H1 (cell line): Measurements from ENCODE around the gene MTCH2.

Experiments used
- CEBPB ChIP-seq: IDR thresholded peaks from 2 replicates; pipeline ENCODE4 v1.6.1; 2012; ENCODE audit warnings: low read depth, low read length
- CHD2 ChIP-seq: IDR thresholded peaks from 2 replicates; pipeline ENCODE4 v1.6.1; 2012; ENCODE audit warnings: low read length, improper control_type of control experiment
- CTCF ChIP-seq, 3 experiments: IDR thresholded peaks; 1 replicate in 2 of 3; 2 replicates in 1 of 3; pipeline versions ENCODE4 v1.5.1 to v1.6.1; 2011; ENCODE audit warnings: low read length in 3 of 3, mild to moderate bottlenecking in 3 of 3, inconsistent platforms in 2 of 3, low read depth in 1 of 3, moderate library complexity in 1 of 3; ENCODE audit not compliant: insufficient read depth in 1 of 3; ENCODE audit errors: control extremely low read depth in 1 of 3
- E2F6 ChIP-seq: IDR thresholded peaks from 2 replicates; pipeline ENCODE4 v1.6.1; 2012; ENCODE audit warnings: inconsistent platforms
- EGR1 ChIP-seq: IDR thresholded peaks from 2 replicates; pipeline ENCODE4 v1.6.1; 2011; ENCODE audit warnings: low read depth, low read length, borderline replicate concordance
- EZH2 ChIP-seq: fragments of 200-600 bp; sonication (generic); IDR thresholded peaks from 2 replicates; pipeline ENCODE4 v1.7.1; 2012; ENCODE audit warnings: low read depth, mild to moderate bottlenecking, moderate library complexity, low read length, inconsistent platforms; ENCODE audit not compliant: severe bottlenecking
- JUN ChIP-seq: IDR thresholded peaks from 2 replicates; pipeline ENCODE4 v1.6.1; 2011; ENCODE audit warnings: low read depth, mild to moderate bottlenecking, improper control_type of control experiment, low read length
- POLR2AphosphoS5 ChIP-seq: IDR thresholded peaks from 2 replicates; pipeline ENCODE4 v1.6.1; 2011; ENCODE audit warnings: low read depth, low read length
- RAD21 ChIP-seq, 2 experiments: IDR thresholded peaks in 1 of 2; conservative IDR thresholded peaks in 1 of 2; 2 replicates each; pipeline ENCODE4 v1.6.1; 2011; ENCODE audit warnings: low read depth in 2 of 2, low read length in 2 of 2, improper control_type of control experiment in 1 of 2, inconsistent platforms in 1 of 2, mild to moderate bottlenecking in 1 of 2, moderate library complexity in 1 of 2
- RNF2 ChIP-seq: fragments of 200-900, 300-1000 bp; sonication (generic); IDR thresholded peaks from 2 replicates; pipeline ENCODE4 v1.7.1; 2016; ENCODE audit warnings: borderline replicate concordance, low read depth, mild to moderate bottlenecking, antibody characterized with exemption, low read length; ENCODE audit not compliant: poor library complexity, severe bottlenecking; ENCODE audit errors: missing control alignments
- SP2 ChIP-seq: IDR thresholded peaks from 2 replicates; pipeline ENCODE4 v1.6.1; 2012; ENCODE audit warnings: mild to moderate bottlenecking, low read length, inconsistent platforms
- SUZ12 ChIP-seq: fragments of 200-600 bp; sonication (generic); IDR thresholded peaks from 2 replicates; pipeline ENCODE4 v1.6.1; 2012; ENCODE audit warnings: mild to moderate bottlenecking, inconsistent platforms, low read length, moderate library complexity, mixed read lengths

GRCh38 chr11:47646019-47646418 lies 3.7 kb upstream of the MTCH2 start:
- TF ChIP-seq CTCF (IDR thresholded peaks at IDR 0.05; ENCODE audit: control extremely low read depth in 1 of 3, insufficient read depth in 1 of 3, low read depth in 1 of 3, low read length in 3 of 3), result no peak
- TF ChIP-seq EGR1, result no peak
- no peak for TF ChIP-seq EZH2
- no peak for TF ChIP-seq RNF2
- no peak for TF ChIP-seq JUN
- TF ChIP-seq SP2, result no peak
- TF ChIP-seq POLR2AphosphoS5, result no peak
- TF ChIP-seq CHD2, result no peak
- TF ChIP-seq RAD21 (IDR thresholded peaks at IDR 0.05 in 1 of 2, conservative IDR thresholded peaks at IDR 0.05 in 1 of 2; ENCODE audit: low read depth in 2 of 2, low read length in 2 of 2), result no peak
- no peak for TF ChIP-seq E2F6
- TF ChIP-seq CEBPB, result no peak
- TF ChIP-seq SUZ12, result no peak
